Neuronal stem cell (in vitro differentiated cells): ENCODE data around the gene SSMEM1.

Experiments used
- DNase-seq: peaks from one replicate; pipeline ENCODE4 v3.0.0-alpha.2; 2013; ENCODE audit warnings: low spot score
- H2AFZ ChIP-seq: one replicate; pipeline ENCODE4 v1.6.1; 2013; ENCODE audit warnings: mild to moderate bottlenecking, low read length, inconsistent platforms
- H2AK5ac ChIP-seq: 2 replicates; pipeline ENCODE4 v1.6.1; 2013; ENCODE audit warnings: low read depth, mild to moderate bottlenecking, inconsistent platforms, low read length, moderate library complexity, mixed read lengths
- H2BK120ac ChIP-seq: 2 replicates; pipeline ENCODE4 v1.6.1; 2013; ENCODE audit warnings: low read depth, mild to moderate bottlenecking, inconsistent platforms, low read length, moderate library complexity, mixed read lengths
- H2BK12ac ChIP-seq: one replicate; pipeline ENCODE4 v1.6.1; 2013; ENCODE audit warnings: low read length, inconsistent platforms
- H2BK15ac ChIP-seq: 2 replicates; pipeline ENCODE4 v1.6.1; 2013; ENCODE audit warnings: mild to moderate bottlenecking, low read length, inconsistent platforms, mixed read lengths
- H2BK5ac ChIP-seq: one replicate; pipeline ENCODE4 v1.6.1; 2013; ENCODE audit warnings: inconsistent platforms, mild to moderate bottlenecking, low read length, moderate library complexity
- H3K14ac ChIP-seq: one replicate; pipeline ENCODE4 v1.6.1; 2013; ENCODE audit warnings: low read length, inconsistent platforms
- H3K18ac ChIP-seq: 2 replicates; pipeline ENCODE4 v1.6.1; 2013; ENCODE audit warnings: low read length, inconsistent platforms
- H3K23ac ChIP-seq: 2 replicates; pipeline ENCODE4 v1.6.1; 2013; ENCODE audit warnings: low read depth, mild to moderate bottlenecking, mixed read lengths, low read length, inconsistent platforms; ENCODE audit not compliant: poor library complexity
- H3K27ac ChIP-seq: replicated peaks from 3 replicates; pipeline ENCODE4 v1.5.1; 2013; ENCODE audit warnings: low read length, inconsistent platforms
- H3K27me3 ChIP-seq, 3 experiments: 2 replicates each; pipeline ENCODE4 v1.6.1; 2013; ENCODE audit warnings: low read length in 3 of 3, mild to moderate bottlenecking in 2 of 3, inconsistent platforms in 1 of 3, low read depth in 1 of 3, mixed read lengths in 1 of 3, moderate library complexity in 1 of 3; ENCODE audit not compliant: control insufficient read depth in 3 of 3, insufficient read depth in 3 of 3
- H3K36me3 ChIP-seq, 2 donors: replicated peaks in 1 of 2; 2 replicates each; pipeline ENCODE4 v1.6.1; 2013; ENCODE audit warnings: low read length in 2 of 2; ENCODE audit not compliant: control insufficient read depth in 2 of 2, insufficient read depth in 2 of 2
- H3K4ac ChIP-seq: 2 replicates; pipeline ENCODE4 v1.6.1; 2013; ENCODE audit warnings: inconsistent platforms, mild to moderate bottlenecking, low read length, moderate library complexity
- H3K4me1 ChIP-seq, 2 donors: 1 replicate in 1 of 2; 2 replicates in 1 of 2; pipeline ENCODE4 v1.6.1; 2013; ENCODE audit warnings: low read length in 2 of 2, low read depth in 1 of 2; ENCODE audit not compliant: control insufficient read depth in 2 of 2, insufficient read depth in 1 of 2
- H3K4me2 ChIP-seq: one replicate; pipeline ENCODE4 v1.6.1; 2013; ENCODE audit warnings: mild to moderate bottlenecking, low read length, inconsistent platforms; ENCODE audit not compliant: insufficient read depth, poor library complexity, severe bottlenecking
- H3K4me3 ChIP-seq, 2 donors: 2 replicates each; pipeline ENCODE4 v1.5.1; 2013; ENCODE audit warnings: low read length in 2 of 2, mild to moderate bottlenecking in 2 of 2, inconsistent platforms in 1 of 2, moderate library complexity in 1 of 2
- H3K79me1 ChIP-seq: one replicate; pipeline ENCODE4 v1.6.1; 2013; ENCODE audit warnings: low read depth, mild to moderate bottlenecking, inconsistent platforms, low read length, moderate library complexity
- H3K9ac ChIP-seq: one replicate; pipeline ENCODE4 v1.6.1; 2013; ENCODE audit warnings: mild to moderate bottlenecking, low read depth, low read length, inconsistent platforms; ENCODE audit not compliant: poor library complexity
- H3K9me3 ChIP-seq, 2 donors: replicated peaks in 1 of 2; 2 replicates each; pipeline versions ENCODE3 to v1.6.1; 2013; ENCODE audit warnings: low read length in 2 of 2, mild to moderate bottlenecking in 2 of 2, inconsistent platforms in 1 of 2, low read depth in 1 of 2, mixed read lengths in 1 of 2, moderate library complexity in 1 of 2; ENCODE audit not compliant: control insufficient read depth in 2 of 2, insufficient read depth in 1 of 2
- H4K8ac ChIP-seq: one replicate; pipeline ENCODE4 v1.6.1; 2013; ENCODE audit warnings: low read depth, mild to moderate bottlenecking, inconsistent platforms, low read length, moderate library complexity
- H4K91ac ChIP-seq: one replicate; pipeline ENCODE4 v1.6.1; 2013; ENCODE audit warnings: low read length, low read depth, mild to moderate bottlenecking, inconsistent platforms; ENCODE audit not compliant: poor library complexity
- WGBS, 2 donors: extraction: QIAGEN DNeasy Blood & Tissue Kit; methylation state at CpG; one replicate each; pipeline ENCODE4 v1.1.7; 2013; ENCODE audit warnings: missing lambda C conversion rate in 2 of 2, mixed read lengths in 1 of 2; ENCODE audit not compliant: insufficient read length in 2 of 2, insufficient replicate concordance in 1 of 2; ENCODE audit errors: extremely low coverage in 2 of 2; 5-methylcytosine and 5-hydroxymethylcytosine counted together

SSMEM1 gene

GRCh38 chr7:130216750-130217149 lies 9.1 kb downstream of the SSMEM1 start:
- Histone ChIP-seq H3K27ac (no peak overlapping the region), H2BK120ac (no peak overlapping the region), H2BK5ac (no peak overlapping the region), H4K91ac (no peak overlapping the region), H3K4me2 (no peak overlapping the region), H4K8ac (no peak overlapping the region), H2AK5ac (no peak overlapping the region), H3K36me3 (no peaks in the 10 kb centered on the region), H3K9me3 (no peaks in the 10 kb centered on the region), H3K27me3 (no peaks in the 10 kb centered on the region), H2AFZ (no peak overlapping the region), H3K4ac (no peak overlapping the region), H3K18ac (no peak overlapping the region), H3K14ac (no peak overlapping the region), H3K4me1 (no peaks in the 10 kb centered on the region), H2BK15ac (no peak overlapping the region), H3K4me3 (no peak overlapping the region), H3K23ac (no peak overlapping the region), H3K9ac (no peak overlapping the region), H3K79me1 (no peaks in the 10 kb centered on the region), H2BK12ac (no peak overlapping the region)
- no CpG with 5 or more reads among the region's 1 CpG for WGBS, 2 donors
- DNase-seq = no peak

GRCh38 chr7:130218806-130219620 lies 11.4 kb downstream of the SSMEM1 start:
- no peak overlapping the region for H3K4ac ChIP-seq
- no peak overlapping the region for H2BK120ac ChIP-seq
- no peak overlapping the region for H3K4me2 ChIP-seq
- no peak overlapping the region for H2AK5ac ChIP-seq
- no peak overlapping the region for H4K8ac ChIP-seq
- no peak overlapping the region for H3K9ac ChIP-seq
- H3K9me3 ChIP-seq = peaks cover 0 to 3% of the 10 kb centered on the region in 2 donors
- H3K18ac ChIP-seq = no peak overlapping the region
- WGBS, 2 donors = no CpG with 5 or more reads among the region's 5 CpGs
- H2BK15ac ChIP-seq = no peak overlapping the region
- no peak overlapping the region for H3K4me3 ChIP-seq
- no peak overlapping the region for H3K14ac ChIP-seq
- DNase-seq = no peak
- no peak overlapping the region for H2BK5ac ChIP-seq
- no peak overlapping the region for H2AFZ ChIP-seq
- H3K23ac ChIP-seq = no peak overlapping the region
- H2BK12ac ChIP-seq = no peak overlapping the region
- H3K79me1 ChIP-seq = no peaks in the 10 kb centered on the region
- no peaks in the 10 kb centered on the region for H3K27me3 ChIP-seq
- H3K4me1 ChIP-seq = no peaks in the 10 kb centered on the region
- no peak overlapping the region for H4K91ac ChIP-seq
- H3K36me3 ChIP-seq = no peaks in the 10 kb centered on the region
- no peak overlapping the region for H3K27ac ChIP-seq

- H3K4me2 ChIP-seq = no peak overlapping the region
- no peak overlapping the region for H2BK15ac ChIP-seq
- H3K4ac ChIP-seq = no peak overlapping the region
- no peak overlapping the region for H3K23ac ChIP-seq
- no peak overlapping the region for H2BK12ac ChIP-seq
- no peaks in the 10 kb centered on the region for H3K27me3 ChIP-seq
- H2AK5ac ChIP-seq = no peak overlapping the region
- H3K36me3 ChIP-seq = no peaks in the 10 kb centered on the region
- no peak overlapping the region for H2BK5ac ChIP-seq
- H3K4me1 ChIP-seq = no peaks in the 10 kb centered on the region
- WGBS, 2 donors = no CpG with 5 or more reads among the region's 9 CpGs
- DNase-seq = no peak
- no peak overlapping the region for H3K9ac ChIP-seq
- no peak overlapping the region for H3K27ac ChIP-seq
- H2BK120ac ChIP-seq = no peak overlapping the region
- H4K8ac ChIP-seq = no peak overlapping the region
- no peak overlapping the region for H3K14ac ChIP-seq
- H3K18ac ChIP-seq = no peak overlapping the region
- no peaks in the 10 kb centered on the region for H3K79me1 ChIP-seq
- H4K91ac ChIP-seq = no peak overlapping the region
- H3K4me3 ChIP-seq = no peak overlapping the region
- peaks cover 0 to 3% of the 10 kb centered on the region in 2 donors for H3K9me3 ChIP-seq
- H2AFZ ChIP-seq = no peak overlapping the region
These were observed 12.2 kb downstream of the SSMEM1 start for GRCh38 chr7:130219871-130220270.

GRCh38 chr7:130221746-130222145 lies 14.1 kb downstream of the SSMEM1 start:
- Histone ChIP-seq H3K14ac (no peak overlapping the region), H2BK15ac (no peak overlapping the region), H3K4me1 (no peaks in the 10 kb centered on the region), H2BK120ac (no peak overlapping the region), H3K9me3 (peaks cover 3 to 4% of the 10 kb centered on the region in 2 donors), H3K9ac (no peak overlapping the region), H3K4ac (no peak overlapping the region), H3K18ac (no peak overlapping the region), H3K79me1 (no peaks in the 10 kb centered on the region), H4K8ac (no peak overlapping the region), H3K23ac (no peak overlapping the region), H2BK12ac (no peak overlapping the region), H4K91ac (no peak overlapping the region), H3K4me3 (no peak overlapping the region), H3K27me3 (no peaks in the 10 kb centered on the region), H3K27ac (no peak overlapping the region), H2AFZ (no peak overlapping the region), H3K4me2 (no peak overlapping the region), H2BK5ac (no peak overlapping the region), H2AK5ac (no peak overlapping the region), H3K36me3 (no peaks in the 10 kb centered on the region)
- no peak for DNase-seq
- WGBS, 2 donors = no CpG with 5 or more reads among the region's 4 CpGs
